DOHH2 (cell line): ENCODE measurements around the gene MGAT1.

ENCODE experiments used
- EZH2phosphoT487 ChIP-seq: fragments of 200-600 bp; sonication (generic); IDR thresholded peaks from 2 replicates; pipeline ENCODE4 v1.6.1; 2017; ENCODE audit warnings: borderline replicate concordance, mild to moderate bottlenecking, antibody characterized with exemption, low read length, moderate library complexity, mixed read lengths
- TF ChIP-seq, protein P1 (sequence below): fragments of 200-600 bp; sonication (generic); IDR thresholded peaks from one replicate; pipeline ENCODE4 v1.5.1; 2014; ENCODE audit warnings: antibody characterized with exemption, mild to moderate bottlenecking, low read depth, low read length; ENCODE audit not compliant: poor library complexity, severe bottlenecking

DNA sequence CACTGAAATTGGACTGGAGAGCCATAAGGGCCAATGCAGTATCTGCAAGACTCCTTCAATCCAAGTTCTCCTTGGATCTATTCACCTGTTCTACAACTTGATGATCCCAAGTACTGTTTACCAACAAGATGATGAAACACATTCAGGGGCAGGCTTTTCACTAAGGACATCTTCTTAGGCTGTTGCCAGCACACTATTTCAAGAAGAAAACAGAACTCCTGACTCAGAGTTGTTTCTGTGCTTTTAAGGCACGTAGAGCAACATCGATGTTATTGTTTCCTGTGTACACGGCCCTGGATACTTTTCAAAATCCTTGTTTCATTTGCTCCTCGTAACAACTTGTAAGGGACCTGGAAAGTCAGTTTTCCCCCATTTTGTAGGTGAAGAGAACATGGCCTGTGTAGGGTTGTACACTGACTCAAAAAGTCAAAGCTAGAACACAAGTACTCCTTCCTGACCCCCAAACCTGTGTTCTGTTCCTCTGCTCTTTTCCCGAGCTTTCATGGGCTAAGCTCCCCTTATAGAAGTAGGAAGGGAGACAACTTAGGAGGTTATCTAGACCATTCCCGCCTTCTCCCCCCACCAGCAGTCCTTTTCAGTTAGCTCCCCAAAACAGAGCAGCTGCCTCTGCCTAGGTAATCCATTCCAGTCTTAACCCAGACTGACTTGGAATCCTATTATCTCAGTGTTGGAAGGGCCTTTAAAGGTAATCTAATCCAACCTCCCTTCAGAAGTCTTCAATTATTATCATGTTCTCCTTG is 5.2 kb upstream of the MGAT1 start:
- no peak for TF ChIP-seq EZH2phosphoT487
- TF ChIP-seq, protein P1, sequence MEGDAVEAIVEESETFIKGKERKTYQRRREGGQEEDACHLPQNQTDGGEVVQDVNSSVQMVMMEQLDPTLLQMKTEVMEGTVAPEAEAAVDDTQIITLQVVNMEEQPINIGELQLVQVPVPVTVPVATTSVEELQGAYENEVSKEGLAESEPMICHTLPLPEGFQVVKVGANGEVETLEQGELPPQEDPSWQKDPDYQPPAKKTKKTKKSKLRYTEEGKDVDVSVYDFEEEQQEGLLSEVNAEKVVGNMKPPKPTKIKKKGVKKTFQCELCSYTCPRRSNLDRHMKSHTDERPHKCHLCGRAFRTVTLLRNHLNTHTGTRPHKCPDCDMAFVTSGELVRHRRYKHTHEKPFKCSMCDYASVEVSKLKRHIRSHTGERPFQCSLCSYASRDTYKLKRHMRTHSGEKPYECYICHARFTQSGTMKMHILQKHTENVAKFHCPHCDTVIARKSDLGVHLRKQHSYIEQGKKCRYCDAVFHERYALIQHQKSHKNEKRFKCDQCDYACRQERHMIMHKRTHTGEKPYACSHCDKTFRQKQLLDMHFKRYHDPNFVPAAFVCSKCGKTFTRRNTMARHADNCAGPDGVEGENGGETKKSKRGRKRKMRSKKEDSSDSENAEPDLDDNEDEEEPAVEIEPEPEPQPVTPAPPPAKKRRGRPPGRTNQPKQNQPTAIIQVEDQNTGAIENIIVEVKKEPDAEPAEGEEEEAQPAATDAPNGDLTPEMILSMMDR: no peak
